K562 (cell line): ENCODE data around the gene LEMD3. TPM values are rescaled to one million over a fixed set of nuclear protein-coding genes. Genes with fewer than 3 reads are reported as not detected.

ENCODE experiments used
- C11orf30 ChIP-seq: fragments of 450-650 bp; IDR thresholded peaks from 2 replicates; pipeline ENCODE4 v1.6.1; 2016; ENCODE audit warnings: low read depth, mild to moderate bottlenecking
- CBFA2T3 ChIP-seq: fragments of 450-650 bp; IDR thresholded peaks from 2 replicates; pipeline ENCODE4 v1.6.1; 2017
- E2F6 ChIP-seq, 2 experiments: IDR thresholded peaks; 2 replicates each; pipeline ENCODE4 v1.6.1; 2011; ENCODE audit warnings: borderline replicate concordance in 1 of 2, control low read depth in 1 of 2, low read depth in 1 of 2, low read length in 1 of 2, mild to moderate bottlenecking in 1 of 2, mixed read lengths in 1 of 2, moderate library complexity in 1 of 2; ENCODE audit not compliant: insufficient read depth in 1 of 2, insufficient read length in 1 of 2, poor library complexity in 1 of 2, severe bottlenecking in 1 of 2; ENCODE audit errors: extremely low read depth in 1 of 2
- FIP1L1 ChIP-seq: fragments of 200-400 bp; formaldehyde crosslinking; IDR thresholded peaks from 2 replicates; pipeline ENCODE4 v1.6.1; 2018; ENCODE audit warnings: mild to moderate bottlenecking, low read depth, low read length; ENCODE audit not compliant: poor library complexity, severe bottlenecking
- HDAC6 ChIP-seq: IDR thresholded peaks from 2 replicates; pipeline ENCODE4 v1.6.1; 2012; ENCODE audit warnings: low read depth, mild to moderate bottlenecking, control low read depth, inconsistent platforms, low read length, moderate library complexity
- MNT ChIP-seq, 2 experiments: fragments of 450-650 bp; conservative IDR thresholded peaks; 2 replicates each; pipeline ENCODE4 v1.6.1; 2017; ENCODE audit warnings: mild to moderate bottlenecking in 2 of 2, moderate library complexity in 2 of 2
- RFX5 ChIP-seq: IDR thresholded peaks from 2 replicates; pipeline ENCODE4 v1.6.1; 2011; ENCODE audit warnings: low read depth, mild to moderate bottlenecking, improper control_type of control experiment, low read length
- SRF ChIP-seq, 2 experiments: fragments of 250-450, 450-650 bp in 1 of 2; sonication (Bioruptor Pico) in 1 of 2; sonication (generic) in 1 of 2; formaldehyde crosslinking; IDR thresholded peaks; 2 replicates each; pipeline versions ENCODE4 v1.5.0 to v1.5.1; 2020 to 2022; ENCODE audit warnings: mild to moderate bottlenecking in 1 of 2, missing genetic modification reagents in 1 of 2
- TAF7 ChIP-seq: fragments of 450-650 bp; IDR thresholded peaks from 2 replicates; pipeline ENCODE4 v1.6.1; 2016; ENCODE audit warnings: missing genetic modification characterization, missing compliant biosample characterization
- TBP ChIP-seq: optimal IDR thresholded peaks from 2 replicates; pipeline ENCODE3; 2011; ENCODE audit warnings: low read depth, low read length, improper control_type of control experiment
- ZFPM2 ChIP-seq: fragments of 250-450 bp; sonication (Bioruptor Pico); IDR thresholded peaks from 2 replicates; pipeline ENCODE4 v1.5.1; 2022; ENCODE audit warnings: mild to moderate bottlenecking
- ZFX ChIP-seq: sonication (generic); formaldehyde crosslinking; IDR thresholded peaks from 2 replicates; pipeline ENCODE4 v1.8.0; 2022; ENCODE audit warnings: mild to moderate bottlenecking, missing genetic modification reagents, moderate library complexity
- ZNF253 ChIP-seq: fragments of 250-450 bp; sonication (Bioruptor Pico); conservative IDR thresholded peaks from 2 replicates; pipeline ENCODE4 v1.6.1; 2021; ENCODE audit warnings: mild to moderate bottlenecking
- ZNF408 ChIP-seq: fragments of 250-450 bp; sonication (Bioruptor Pico); IDR thresholded peaks from 2 replicates; pipeline ENCODE4 v1.4.0; 2020; ENCODE audit warnings: low read depth, mild to moderate bottlenecking, moderate library complexity
- ZNF77 ChIP-seq: fragments of 250-450 bp; sonication (Bioruptor Pico); IDR thresholded peaks from 2 replicates; pipeline ENCODE4 v1.5.0; 2020
- polyA plus RNA-seq, 8 experiments: library from polyadenylated mRNA; depleted of rRNA in 4 of 8; stranded (reverse) in 5 of 8; unstranded in 3 of 8; fragments of >200 nt; fragmentation: Nextera tagmentation in 2 of 8; fragmentation: Illumina TruSeq in 1 of 8; extraction: Ambion mirVana in 2 of 8; extraction: Trizol in 1 of 8; gene quantifications; 2 replicates each; pipeline versions ENCODE4 v1.2.1 to v1.2.3, GENCODE V29; 2011 to 2014; ENCODE audit warnings: inconsistent platforms in 1 of 8, missing spikeins in 1 of 8
- total RNA-seq, 7 experiments: library from RNA; depleted of rRNA in 6 of 7; stranded (reverse); fragments of >200 nt in 6 of 7; fragmentation: Illumina TruSeq in 2 of 7; extraction: Trizol in 2 of 7; gene quantifications; 2 replicates each; pipeline versions ENCODE4 v1.2.1 to v1.2.3, GENCODE V29; 2011 to 2021; ENCODE audit warnings: low replicate concordance in 1 of 7
- TF ChIP-seq, protein P1 (sequence below): sonication (generic); formaldehyde crosslinking; IDR thresholded peaks from 2 replicates; pipeline ENCODE4 v1.8.0; 2022; ENCODE audit warnings: mild to moderate bottlenecking, missing genetic modification reagents
- TF ChIP-seq, protein P2 (sequence below): sonication (generic); formaldehyde crosslinking; IDR thresholded peaks from 2 replicates; pipeline ENCODE4 v1.8.1; 2023; ENCODE audit warnings: missing genetic modification reagents, mild to moderate bottlenecking, borderline replicate concordance

LEMD3 gene
- total and polyA plus RNA-seq, 9 of the 15 experiments (the other 6 are each of a cell fraction or from before 2014, with no cell fraction given) = 6.8 to 37.4 (median 17.2) TPM

DNA sequence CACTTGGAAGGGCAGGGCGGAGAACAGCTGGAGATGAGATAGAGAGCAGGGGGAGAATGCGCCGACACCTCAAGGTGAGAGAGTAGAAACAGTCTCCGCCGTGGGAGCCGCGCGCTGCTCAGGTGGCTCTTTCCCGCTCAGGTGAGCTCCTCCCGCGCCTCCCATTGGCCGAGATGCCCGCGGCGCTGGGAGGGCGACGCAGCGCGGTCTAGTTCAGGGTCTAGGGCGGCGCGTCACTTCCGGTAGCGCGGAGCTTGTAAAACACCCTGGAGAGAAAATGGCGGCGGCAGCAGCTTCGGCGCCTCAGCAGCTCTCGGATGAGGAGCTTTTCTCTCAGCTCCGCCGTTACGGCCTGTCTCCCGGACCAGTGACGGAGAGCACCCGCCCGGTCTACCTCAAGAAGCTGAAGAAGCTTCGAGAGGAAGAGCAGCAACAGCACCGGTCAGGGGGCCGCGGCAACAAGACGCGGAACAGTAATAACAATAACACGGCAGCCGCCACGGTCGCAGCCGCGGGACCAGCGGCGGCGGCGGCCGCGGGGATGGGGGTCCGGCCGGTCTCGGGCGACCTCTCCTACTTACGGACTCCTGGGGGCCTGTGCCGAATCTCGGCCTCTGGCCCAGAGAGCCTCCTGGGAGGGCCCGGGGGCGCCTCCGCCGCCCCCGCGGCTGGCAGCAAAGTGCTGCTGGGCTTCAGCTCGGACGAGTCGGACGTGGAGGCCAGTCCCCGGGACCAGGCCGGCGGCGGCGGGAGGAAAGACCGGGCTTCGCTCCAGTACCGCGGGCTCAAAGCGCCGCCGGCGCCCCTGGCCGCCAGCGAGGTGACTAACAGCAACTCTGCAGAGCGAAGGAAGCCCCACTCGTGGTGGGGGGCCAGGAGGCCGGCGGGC is at the start of gene LEMD3 (continued):
- TF ChIP-seq E2F6 (IDR thresholded peaks at IDR 0.05; ENCODE audit: borderline replicate concordance in 1 of 2, extremely low read depth in 1 of 2, insufficient read depth in 1 of 2, insufficient read length in 1 of 2, low read depth in 1 of 2, low read length in 1 of 2, poor library complexity in 1 of 2, severe bottlenecking in 1 of 2) (peak; percentile 100), ZFX (CRISPR knock-in tag) (peak; percentile 82), ZFPM2 (0 out of 2 replicates have a peak, but pooled peaks have one; percentile 16), HDAC6 (no peak), CBFA2T3 (no peak), MNT (conservative IDR thresholded peaks at IDR 0.05) (peak in 1 of 2 experiments; percentile 66; a peak in 1 of 4 replicates), FIP1L1 (no peak), SRF (CRISPR knock-in tag; IDR thresholded peaks at IDR 0.05) (peak in 1 of 2 experiments; percentile 60; a peak in 2 of 4 replicates), ZNF253 (no peak), C11orf30 (peak; percentile 94), ZNF77 (CRISPR knock-in tag) (no peak), TBP (peak; percentile 95), ZNF408 (CRISPR knock-in tag) (no peak), RFX5 (no peak), TAF7 (tag) (peak; percentile 88)
- TF ChIP-seq, protein P1, sequence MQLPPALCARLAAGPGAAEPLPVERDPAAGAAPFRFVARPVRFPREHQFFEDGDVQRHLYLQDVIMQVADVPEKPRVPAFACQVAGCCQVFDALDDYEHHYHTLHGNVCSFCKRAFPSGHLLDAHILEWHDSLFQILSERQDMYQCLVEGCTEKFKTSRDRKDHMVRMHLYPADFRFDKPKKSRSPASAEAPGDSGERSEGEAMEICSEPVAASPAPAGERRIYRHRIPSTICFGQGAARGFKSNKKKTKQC (CRISPR knock-in tag) = peak; percentile 93
- TF ChIP-seq, protein P2, sequence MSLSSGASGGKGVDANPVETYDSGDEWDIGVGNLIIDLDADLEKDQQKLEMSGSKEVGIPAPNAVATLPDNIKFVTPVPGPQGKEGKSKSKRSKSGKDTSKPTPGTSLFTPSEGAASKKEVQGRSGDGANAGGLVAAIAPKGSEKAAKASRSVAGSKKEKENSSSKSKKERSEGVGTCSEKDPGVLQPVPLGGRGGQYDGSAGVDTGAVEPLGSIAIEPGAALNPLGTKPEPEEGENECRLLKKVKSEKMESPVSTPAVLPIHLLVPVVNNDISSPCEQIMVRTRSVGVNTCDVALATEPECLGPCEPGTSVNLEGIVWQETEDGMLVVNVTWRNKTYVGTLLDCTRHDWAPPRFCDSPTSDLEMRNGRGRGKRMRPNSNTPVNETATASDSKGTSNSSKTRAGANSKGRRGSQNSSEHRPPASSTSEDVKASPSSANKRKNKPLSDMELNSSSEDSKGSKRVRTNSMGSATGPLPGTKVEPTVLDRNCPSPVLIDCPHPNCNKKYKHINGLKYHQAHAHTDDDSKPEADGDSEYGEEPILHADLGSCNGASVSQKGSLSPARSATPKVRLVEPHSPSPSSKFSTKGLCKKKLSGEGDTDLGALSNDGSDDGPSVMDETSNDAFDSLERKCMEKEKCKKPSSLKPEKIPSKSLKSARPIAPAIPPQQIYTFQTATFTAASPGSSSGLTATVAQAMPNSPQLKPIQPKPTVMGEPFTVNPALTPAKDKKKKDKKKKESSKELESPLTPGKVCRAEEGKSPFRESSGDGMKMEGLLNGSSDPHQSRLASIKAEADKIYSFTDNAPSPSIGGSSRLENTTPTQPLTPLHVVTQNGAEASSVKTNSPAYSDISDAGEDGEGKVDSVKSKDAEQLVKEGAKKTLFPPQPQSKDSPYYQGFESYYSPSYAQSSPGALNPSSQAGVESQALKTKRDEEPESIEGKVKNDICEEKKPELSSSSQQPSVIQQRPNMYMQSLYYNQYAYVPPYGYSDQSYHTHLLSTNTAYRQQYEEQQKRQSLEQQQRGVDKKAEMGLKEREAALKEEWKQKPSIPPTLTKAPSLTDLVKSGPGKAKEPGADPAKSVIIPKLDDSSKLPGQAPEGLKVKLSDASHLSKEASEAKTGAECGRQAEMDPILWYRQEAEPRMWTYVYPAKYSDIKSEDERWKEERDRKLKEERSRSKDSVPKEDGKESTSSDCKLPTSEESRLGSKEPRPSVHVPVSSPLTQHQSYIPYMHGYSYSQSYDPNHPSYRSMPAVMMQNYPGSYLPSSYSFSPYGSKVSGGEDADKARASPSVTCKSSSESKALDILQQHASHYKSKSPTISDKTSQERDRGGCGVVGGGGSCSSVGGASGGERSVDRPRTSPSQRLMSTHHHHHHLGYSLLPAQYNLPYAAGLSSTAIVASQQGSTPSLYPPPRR (CRISPR knock-in tag) = no peak
